ENCODE measurements around the gene CCDC61.

CCDC61 gene

GRCh38 chr19:46032597-46033025, 37.3 kb downstream of the CCDC61 start:
- Histone ChIP-seq H3K9me3 (ENCODE audit: severe bottlenecking) (no peaks in the 10 kb centered on the region), H3K27me3 (ENCODE audit: insufficient read depth, low read depth, severe bottlenecking) (no peaks in the 10 kb centered on the region), H3K27ac (no peak overlapping the region), H3K4me3 (ENCODE audit: low read depth, low read length) (no peak overlapping the region), H3K36me3 (no peaks in the 10 kb centered on the region)
- no peak for DNase-seq
- no peak for TF ChIP-seq CTCF (IDR thresholded peaks at IDR 0.05; ENCODE audit: low read depth, low read length)

GRCh38 chr19:46033401-46033800, 38.1 kb downstream of the CCDC61 start:
- Histone ChIP-seq H3K27me3 (ENCODE audit: insufficient read depth, low read depth, severe bottlenecking) (no peaks in the 10 kb centered on the region), H3K36me3 (no peaks in the 10 kb centered on the region), H3K27ac (no peak overlapping the region), H3K9me3 (ENCODE audit: severe bottlenecking) (no peaks in the 10 kb centered on the region), H3K4me3 (ENCODE audit: low read depth, low read length) (no peak overlapping the region)
- no peak for DNase-seq
- no peak for TF ChIP-seq CTCF (IDR thresholded peaks at IDR 0.05; ENCODE audit: low read depth, low read length)

- Histone ChIP-seq H3K4me3 (ENCODE audit: low read depth, low read length) (no peak overlapping the region), H3K36me3 (no peaks in the 10 kb centered on the region), H3K9me3 (ENCODE audit: severe bottlenecking) (no peaks in the 10 kb centered on the region), H3K27me3 (ENCODE audit: insufficient read depth, low read depth, severe bottlenecking) (no peaks in the 10 kb centered on the region), H3K27ac (no peak overlapping the region)
- no peak for TF ChIP-seq CTCF (IDR thresholded peaks at IDR 0.05; ENCODE audit: low read depth, low read length)
- no peak for DNase-seq
Measured at GRCh38 chr19:46035546-46035945, 40.3 kb downstream of the CCDC61 start.

GRCh38 chr19:46035986-46036743, 40.9 kb downstream of the CCDC61 start:
- TF ChIP-seq CTCF (IDR thresholded peaks at IDR 0.05; ENCODE audit: low read depth, low read length) = no peak
- H3K27ac ChIP-seq = no peak overlapping the region

GRCh38 chr19:46036744-46037128, 41.5 kb downstream of the CCDC61 start:
- TF ChIP-seq CTCF (IDR thresholded peaks at IDR 0.05; ENCODE audit: low read depth, low read length) = no peak
- Histone ChIP-seq H3K4me3 (ENCODE audit: low read depth, low read length) (no peak overlapping the region), H3K27me3 (ENCODE audit: insufficient read depth, low read depth, severe bottlenecking) (no peaks in the 10 kb centered on the region), H3K36me3 (no peaks in the 10 kb centered on the region), H3K9me3 (ENCODE audit: severe bottlenecking) (no peaks in the 10 kb centered on the region), H3K27ac (no peak overlapping the region)
- no peak for DNase-seq

More at GRCh38 chr19:46035986-46036743, 40.9 kb downstream of the CCDC61 start:
- no peaks in the 10 kb centered on the region for H3K27me3 ChIP-seq (ENCODE audit: insufficient read depth, low read depth, severe bottlenecking)
- no peaks in the 10 kb centered on the region for H3K36me3 ChIP-seq
- DNase-seq = no peak
- H3K9me3 ChIP-seq (ENCODE audit: severe bottlenecking) = no peaks in the 10 kb centered on the region
- no peak overlapping the region for H3K4me3 ChIP-seq (ENCODE audit: low read depth, low read length)

- Histone ChIP-seq H3K27ac (no peak overlapping the region), H3K27me3 (ENCODE audit: insufficient read depth, low read depth, severe bottlenecking) (no peaks in the 10 kb centered on the region)
Measured at GRCh38 chr19:46040125-46040524, 44.9 kb downstream of the CCDC61 start.

More at GRCh38 chr19:46040125-46040524, 44.9 kb downstream of the CCDC61 start:
- no peak for DNase-seq
- peaks cover 4% of the 10 kb centered on the region for H3K9me3 ChIP-seq (ENCODE audit: severe bottlenecking)
- no peaks in the 10 kb centered on the region for H3K36me3 ChIP-seq
- no peak for TF ChIP-seq CTCF (IDR thresholded peaks at IDR 0.05; ENCODE audit: low read depth, low read length)
- H3K4me3 ChIP-seq (ENCODE audit: low read depth, low read length) = no peak overlapping the region

Data from WERI-Rb-1 (cell line).